Measurements from ENCODE around the gene RBAK. TPM values are rescaled to one million over a fixed set of nuclear protein-coding genes. Genes with fewer than 3 reads are reported as not detected.

Gene RBAK
- total RNA-seq, 1 experiment from 2014 or later, result 14.8 TPM

DNA sequence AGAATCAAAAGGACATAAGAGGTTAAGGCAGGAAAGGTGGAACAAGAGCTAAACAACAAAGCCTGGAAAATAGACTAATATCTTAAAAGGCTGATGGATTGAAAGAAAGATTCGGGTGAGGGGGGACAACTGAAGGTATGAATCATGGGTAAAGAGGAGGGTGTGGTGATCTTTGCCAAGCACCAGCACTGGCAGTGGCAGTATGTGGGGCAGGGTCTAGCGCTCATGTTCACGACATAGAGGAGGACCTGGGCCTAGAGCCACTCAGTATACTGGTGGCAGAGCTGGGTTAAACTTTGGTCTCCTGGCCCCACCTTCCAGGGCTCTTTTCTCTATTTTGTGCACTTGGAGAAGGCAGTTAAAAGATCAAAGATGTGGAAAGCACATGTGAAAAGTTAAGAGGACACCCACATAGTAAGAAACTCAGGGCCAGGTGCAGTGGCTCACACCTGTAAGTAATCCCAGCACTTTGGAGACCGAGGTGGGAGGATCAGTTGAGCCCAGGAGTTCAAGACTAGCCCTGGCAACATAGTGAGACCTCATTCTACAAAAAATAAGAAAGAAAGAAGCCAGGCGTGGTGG is 46.2 kb upstream of the RBAK start:
- no peaks in the 10 kb centered on the region for H3K27me3 Mint-ChIP-seq (ENCODE audit: unreplicated experiment)

DNA sequence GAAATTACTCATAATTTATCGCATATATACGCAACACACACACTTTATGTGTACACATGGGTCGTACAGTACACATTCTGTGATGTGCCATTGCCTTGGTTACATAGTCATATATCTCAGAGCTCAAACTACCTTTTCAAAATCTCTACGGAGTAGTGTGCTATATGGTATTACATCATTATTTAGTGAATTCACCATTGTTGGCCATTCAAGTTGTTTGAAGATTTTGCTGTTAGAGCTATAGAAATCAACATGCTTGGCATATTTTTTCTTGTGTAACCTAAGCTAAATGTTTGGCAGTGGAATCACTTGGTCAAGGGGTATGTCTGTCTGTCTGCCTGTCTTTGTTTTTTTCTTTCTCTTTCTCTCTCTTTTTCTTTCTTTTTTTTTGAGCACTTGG is 44.7 kb upstream of the RBAK start:
- H3K4me1 Mint-ChIP-seq (ENCODE audit: low read depth, unreplicated experiment), result no peaks in the 10 kb centered on the region
- CTCF ChIA-PET, result no interaction called here
- intact Hi-C loops (cut with micrococcal nuclease; ENCODE audit: unreplicated experiment), result no loop called here
- TF ChIP-seq, protein P1, sequence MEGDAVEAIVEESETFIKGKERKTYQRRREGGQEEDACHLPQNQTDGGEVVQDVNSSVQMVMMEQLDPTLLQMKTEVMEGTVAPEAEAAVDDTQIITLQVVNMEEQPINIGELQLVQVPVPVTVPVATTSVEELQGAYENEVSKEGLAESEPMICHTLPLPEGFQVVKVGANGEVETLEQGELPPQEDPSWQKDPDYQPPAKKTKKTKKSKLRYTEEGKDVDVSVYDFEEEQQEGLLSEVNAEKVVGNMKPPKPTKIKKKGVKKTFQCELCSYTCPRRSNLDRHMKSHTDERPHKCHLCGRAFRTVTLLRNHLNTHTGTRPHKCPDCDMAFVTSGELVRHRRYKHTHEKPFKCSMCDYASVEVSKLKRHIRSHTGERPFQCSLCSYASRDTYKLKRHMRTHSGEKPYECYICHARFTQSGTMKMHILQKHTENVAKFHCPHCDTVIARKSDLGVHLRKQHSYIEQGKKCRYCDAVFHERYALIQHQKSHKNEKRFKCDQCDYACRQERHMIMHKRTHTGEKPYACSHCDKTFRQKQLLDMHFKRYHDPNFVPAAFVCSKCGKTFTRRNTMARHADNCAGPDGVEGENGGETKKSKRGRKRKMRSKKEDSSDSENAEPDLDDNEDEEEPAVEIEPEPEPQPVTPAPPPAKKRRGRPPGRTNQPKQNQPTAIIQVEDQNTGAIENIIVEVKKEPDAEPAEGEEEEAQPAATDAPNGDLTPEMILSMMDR (IDR thresholded peaks at IDR 0.05; ENCODE audit: unreplicated experiment), result no peak
- H3K4me3 Mint-ChIP-seq (ENCODE audit: low read depth, unreplicated experiment), result no peak overlapping the region
- peaks cover 34% of the 10 kb centered on the region for H3K36me3 Mint-ChIP-seq (ENCODE audit: insufficient read depth, unreplicated experiment)
- no peaks in the 10 kb centered on the region for H3K27me3 Mint-ChIP-seq (ENCODE audit: unreplicated experiment)
- H3K9me3 Mint-ChIP-seq (ENCODE audit: low read depth, unreplicated experiment), result no peaks in the 10 kb centered on the region
- no TSS peak for BruUV-seq (replicated peaks)
- DNase-seq, result no peak
- no peak overlapping the region for H3K27ac Mint-ChIP-seq (ENCODE audit: unreplicated experiment)

More for the DNA sequence above, 46.2 kb upstream of the RBAK start:
- CTCF ChIA-PET, result interaction anchor here (0.6 kb wide), 1 partner anchor 271 kb away, joined by 6 read pairs; no protein-coding TSS in a partner anchor
- H3K27ac Mint-ChIP-seq (ENCODE audit: unreplicated experiment), result no peak overlapping the region
- TF ChIP-seq, protein P1 (IDR thresholded peaks at IDR 0.05; ENCODE audit: unreplicated experiment), result no peak
- H3K4me3 Mint-ChIP-seq (ENCODE audit: low read depth, unreplicated experiment), result no peak overlapping the region
- DNase-seq, result no peak
- H3K36me3 Mint-ChIP-seq (ENCODE audit: insufficient read depth, unreplicated experiment), result peaks cover 40% of the 10 kb centered on the region
- H3K9me3 Mint-ChIP-seq (ENCODE audit: low read depth, unreplicated experiment), result no peaks in the 10 kb centered on the region
- H3K4me1 Mint-ChIP-seq (ENCODE audit: low read depth, unreplicated experiment), result no peaks in the 10 kb centered on the region
- BruUV-seq (replicated peaks), result no TSS peak
- intact Hi-C loops (cut with micrococcal nuclease; ENCODE audit: unreplicated experiment), result no loop called here

DNA sequence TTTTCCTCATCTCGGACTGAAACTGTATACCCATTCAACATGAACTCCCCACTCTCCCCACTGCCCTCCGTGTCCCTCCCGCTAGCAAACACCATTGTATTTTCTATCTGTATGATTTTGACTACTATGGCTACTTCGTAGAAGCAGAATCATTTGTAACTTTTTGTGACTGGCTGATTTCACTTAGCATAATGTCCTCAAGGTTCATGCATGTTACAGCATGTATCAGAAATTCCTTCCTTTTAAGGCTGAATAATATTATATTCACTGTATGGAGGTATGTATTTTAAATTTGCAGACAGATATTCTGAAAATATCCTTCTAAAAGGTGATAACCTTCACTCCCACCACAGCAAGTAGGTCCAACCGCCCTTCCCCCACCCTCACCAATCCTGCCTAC is 43.7 kb upstream of the RBAK start:
- H3K4me3 Mint-ChIP-seq (ENCODE audit: low read depth, unreplicated experiment), result no peak overlapping the region
- no peak for DNase-seq
- H3K36me3 Mint-ChIP-seq (ENCODE audit: insufficient read depth, unreplicated experiment), result peaks cover 34% of the 10 kb centered on the region
- no peaks in the 10 kb centered on the region for H3K27me3 Mint-ChIP-seq (ENCODE audit: unreplicated experiment)
- intact Hi-C loops (cut with micrococcal nuclease; ENCODE audit: unreplicated experiment), result no loop called here
- no peaks in the 10 kb centered on the region for H3K4me1 Mint-ChIP-seq (ENCODE audit: low read depth, unreplicated experiment)
- TF ChIP-seq, protein P1 (IDR thresholded peaks at IDR 0.05; ENCODE audit: unreplicated experiment), result no peak
- H3K9me3 Mint-ChIP-seq (ENCODE audit: low read depth, unreplicated experiment), result no peaks in the 10 kb centered on the region
- CTCF ChIA-PET, result no interaction called here
- no peak overlapping the region for H3K27ac Mint-ChIP-seq (ENCODE audit: unreplicated experiment)
- BruUV-seq (replicated peaks), result no TSS peak

DNA sequence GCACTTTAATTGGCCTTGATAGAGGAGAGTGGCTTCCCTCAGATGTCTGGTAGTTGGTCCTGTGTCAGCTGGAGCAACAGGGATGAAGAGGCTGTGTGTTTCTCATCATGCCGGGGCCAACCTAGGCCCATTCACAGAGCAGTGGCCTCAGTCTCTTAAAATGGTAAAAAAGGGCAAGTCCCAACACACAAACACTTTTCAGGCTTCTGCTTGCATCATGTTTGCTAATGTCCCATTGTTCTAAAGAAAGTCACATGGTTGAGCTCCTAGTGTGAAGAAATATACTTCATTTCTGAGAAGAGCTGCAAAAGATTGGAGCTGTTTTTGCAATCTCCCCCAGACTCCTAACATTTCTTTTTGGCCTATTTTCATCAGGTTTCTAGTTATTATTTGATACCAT is 40.6 kb upstream of the RBAK start:
- Mint-ChIP-seq H3K4me1 (ENCODE audit: low read depth, unreplicated experiment) (no peaks in the 10 kb centered on the region), H3K4me3 (ENCODE audit: low read depth, unreplicated experiment) (no peak overlapping the region), H3K27ac (ENCODE audit: unreplicated experiment) (no peak overlapping the region), H3K9me3 (ENCODE audit: low read depth, unreplicated experiment) (peaks cover 17% of the 10 kb centered on the region), H3K27me3 (ENCODE audit: unreplicated experiment) (no peaks in the 10 kb centered on the region), H3K36me3 (ENCODE audit: insufficient read depth, unreplicated experiment) (peaks cover 14% of the 10 kb centered on the region)
- TF ChIP-seq, protein P1 (IDR thresholded peaks at IDR 0.05; ENCODE audit: unreplicated experiment), result no peak
- BruUV-seq (replicated peaks), result no TSS peak
- intact Hi-C loops (cut with micrococcal nuclease; ENCODE audit: unreplicated experiment), result no loop called here
- no peak for DNase-seq
- CTCF ChIA-PET, result no interaction called here
